ENCODE measurements around the gene S100G. TPM values are rescaled to one million over a fixed set of nuclear protein-coding genes. Genes with fewer than 3 reads are reported as not detected.

Gene S100G
- total RNA-seq, 1 donor from 2014 or later, result not detected

- Mint-ChIP-seq H3K27me3 (ENCODE audit: low read depth) (no peaks in the 10 kb centered on the region), H3K36me3 (ENCODE audit: low read depth) (no peaks in the 10 kb centered on the region), H3K9me3 (no peaks in the 10 kb centered on the region), H3K4me3 (ENCODE audit: low read depth) (no peak overlapping the region), H3K27ac (no peak overlapping the region), H3K4me1 (ENCODE audit: low read depth) (no peaks in the 10 kb centered on the region)
- no peak for DNase-seq (ENCODE audit: low spot score)
- intact Hi-C loops (cut with micrococcal nuclease), result no loop called here
These were observed 8.3 kb downstream of the S100G start for GRCh38 chrX:16658284-16658683.

- intact Hi-C loops (cut with micrococcal nuclease), result no loop called here
- Mint-ChIP-seq H3K4me3 (ENCODE audit: low read depth) (no peak overlapping the region), H3K27ac (no peak overlapping the region), H3K36me3 (ENCODE audit: low read depth) (no peaks in the 10 kb centered on the region), H3K4me1 (ENCODE audit: low read depth) (no peaks in the 10 kb centered on the region), H3K27me3 (ENCODE audit: low read depth) (no peaks in the 10 kb centered on the region), H3K9me3 (no peaks in the 10 kb centered on the region)
- no peak for DNase-seq (ENCODE audit: low spot score)
These were observed 9.4 kb downstream of the S100G start for GRCh38 chrX:16659321-16659720.

GRCh38 chrX:16661495-16661894 lies 11.5 kb downstream of the S100G start:
- Mint-ChIP-seq H3K4me1 (ENCODE audit: low read depth) (no peaks in the 10 kb centered on the region), H3K4me3 (ENCODE audit: low read depth) (no peak overlapping the region), H3K27me3 (ENCODE audit: low read depth) (no peaks in the 10 kb centered on the region), H3K9me3 (no peaks in the 10 kb centered on the region), H3K36me3 (ENCODE audit: low read depth) (no peaks in the 10 kb centered on the region), H3K27ac (no peak overlapping the region)
- DNase-seq (ENCODE audit: low spot score), result no peak
- intact Hi-C loops (cut with micrococcal nuclease), result no loop called here

GRCh38 chrX:16662402-16662801 lies 12.4 kb downstream of the S100G start:
- no peaks in the 10 kb centered on the region for H3K36me3 Mint-ChIP-seq (ENCODE audit: low read depth)
- H3K4me3 Mint-ChIP-seq (ENCODE audit: low read depth), result no peak overlapping the region
- H3K9me3 Mint-ChIP-seq, result no peaks in the 10 kb centered on the region
- H3K27me3 Mint-ChIP-seq (ENCODE audit: low read depth), result no peaks in the 10 kb centered on the region
- intact Hi-C loops (cut with micrococcal nuclease), result no loop called here
- H3K4me1 Mint-ChIP-seq (ENCODE audit: low read depth), result no peaks in the 10 kb centered on the region
- no peak for DNase-seq (ENCODE audit: low spot score)
- no peak overlapping the region for H3K27ac Mint-ChIP-seq

- Mint-ChIP-seq H3K4me3 (ENCODE audit: low read depth) (no peak overlapping the region), H3K9me3 (no peaks in the 10 kb centered on the region), H3K4me1 (ENCODE audit: low read depth) (no peaks in the 10 kb centered on the region), H3K27me3 (ENCODE audit: low read depth) (no peaks in the 10 kb centered on the region), H3K36me3 (ENCODE audit: low read depth) (no peaks in the 10 kb centered on the region), H3K27ac (no peak overlapping the region)
- no peak for DNase-seq (ENCODE audit: low spot score)
- intact Hi-C loops (cut with micrococcal nuclease), result no loop called here
These were observed 14.1 kb downstream of the S100G start for GRCh38 chrX:16664074-16664473.

- DNase-seq (ENCODE audit: low spot score), result no peak
- intact Hi-C loops (cut with micrococcal nuclease), result no loop called here
- H3K27ac Mint-ChIP-seq, result no peak overlapping the region
- H3K27me3 Mint-ChIP-seq (ENCODE audit: low read depth), result no peaks in the 10 kb centered on the region
- no peaks in the 10 kb centered on the region for H3K4me1 Mint-ChIP-seq (ENCODE audit: low read depth)
- no peaks in the 10 kb centered on the region for H3K36me3 Mint-ChIP-seq (ENCODE audit: low read depth)
- H3K4me3 Mint-ChIP-seq (ENCODE audit: low read depth), result no peak overlapping the region
- H3K9me3 Mint-ChIP-seq, result no peaks in the 10 kb centered on the region
These were observed 14.7 kb downstream of the S100G start for GRCh38 chrX:16664626-16665025.

- Mint-ChIP-seq H3K36me3 (ENCODE audit: low read depth) (no peaks in the 10 kb centered on the region), H3K9me3 (no peaks in the 10 kb centered on the region), H3K27ac (no peak overlapping the region), H3K4me1 (ENCODE audit: low read depth) (no peaks in the 10 kb centered on the region), H3K27me3 (ENCODE audit: low read depth) (no peaks in the 10 kb centered on the region), H3K4me3 (ENCODE audit: low read depth) (no peak overlapping the region)
- DNase-seq (ENCODE audit: low spot score), result no peak
- intact Hi-C loops (cut with micrococcal nuclease), result no loop called here
These were observed 15.1 kb downstream of the S100G start for GRCh38 chrX:16665089-16665488.

GRCh38 chrX:16666541-16666940 lies 16.6 kb downstream of the S100G start:
- H3K4me1 Mint-ChIP-seq (ENCODE audit: low read depth), result no peaks in the 10 kb centered on the region
- DNase-seq (ENCODE audit: low spot score), result no peak
- H3K27me3 Mint-ChIP-seq (ENCODE audit: low read depth), result no peaks in the 10 kb centered on the region
- no peak overlapping the region for H3K4me3 Mint-ChIP-seq (ENCODE audit: low read depth)
- no peaks in the 10 kb centered on the region for H3K36me3 Mint-ChIP-seq (ENCODE audit: low read depth)
- no peaks in the 10 kb centered on the region for H3K9me3 Mint-ChIP-seq
- intact Hi-C loops (cut with micrococcal nuclease), result no loop called here
- H3K27ac Mint-ChIP-seq, result no peak overlapping the region

GRCh38 chrX:16671005-16671404 lies 21.0 kb downstream of the S100G start:
- Mint-ChIP-seq H3K9me3 (no peaks in the 10 kb centered on the region), H3K4me1 (ENCODE audit: low read depth) (no peaks in the 10 kb centered on the region), H3K27me3 (ENCODE audit: low read depth) (no peaks in the 10 kb centered on the region), H3K27ac (no peak overlapping the region), H3K36me3 (ENCODE audit: low read depth) (no peaks in the 10 kb centered on the region), H3K4me3 (ENCODE audit: low read depth) (no peak overlapping the region)
- DNase-seq (ENCODE audit: low spot score), result no peak
- intact Hi-C loops (cut with micrococcal nuclease), result no loop called here

GRCh38 chrX:16678689-16679088 lies 28.7 kb downstream of the S100G start:
- no peaks in the 10 kb centered on the region for H3K4me1 Mint-ChIP-seq (ENCODE audit: low read depth)
- intact Hi-C loops (cut with micrococcal nuclease), result no loop called here
- no peaks in the 10 kb centered on the region for H3K27me3 Mint-ChIP-seq (ENCODE audit: low read depth)
- no peak for DNase-seq (ENCODE audit: low spot score)
- no peak overlapping the region for H3K27ac Mint-ChIP-seq
- no peaks in the 10 kb centered on the region for H3K9me3 Mint-ChIP-seq
- H3K36me3 Mint-ChIP-seq (ENCODE audit: low read depth), result peaks cover 6% of the 10 kb centered on the region
- H3K4me3 Mint-ChIP-seq (ENCODE audit: low read depth), result no peak overlapping the region

GRCh38 chrX:16683007-16683664 lies 33.2 kb downstream of the S100G start:
- H3K27ac Mint-ChIP-seq, result no peak overlapping the region
- no peaks in the 10 kb centered on the region for H3K27me3 Mint-ChIP-seq (ENCODE audit: low read depth)
- no peak overlapping the region for H3K4me3 Mint-ChIP-seq (ENCODE audit: low read depth)
- DNase-seq (ENCODE audit: low spot score), result no peak
- H3K9me3 Mint-ChIP-seq, result no peaks in the 10 kb centered on the region
- H3K36me3 Mint-ChIP-seq (ENCODE audit: low read depth), result peaks cover 6% of the 10 kb centered on the region
- intact Hi-C loops (cut with micrococcal nuclease), result no loop called here
- H3K4me1 Mint-ChIP-seq (ENCODE audit: low read depth), result no peaks in the 10 kb centered on the region

- intact Hi-C loops (cut with micrococcal nuclease), result no loop called here
- H3K27me3 Mint-ChIP-seq (ENCODE audit: low read depth), result no peaks in the 10 kb centered on the region
- no peaks in the 10 kb centered on the region for H3K9me3 Mint-ChIP-seq
- no peak overlapping the region for H3K4me3 Mint-ChIP-seq (ENCODE audit: low read depth)
- no peaks in the 10 kb centered on the region for H3K4me1 Mint-ChIP-seq (ENCODE audit: low read depth)
- H3K36me3 Mint-ChIP-seq (ENCODE audit: low read depth), result peaks cover 3% of the 10 kb centered on the region
- no peak for DNase-seq (ENCODE audit: low spot score)
- no peak overlapping the region for H3K27ac Mint-ChIP-seq
These were observed 37.6 kb downstream of the S100G start for GRCh38 chrX:16687514-16687913.

- no peaks in the 10 kb centered on the region for H3K27me3 Mint-ChIP-seq (ENCODE audit: low read depth)
- peaks cover 6% of the 10 kb centered on the region for H3K36me3 Mint-ChIP-seq (ENCODE audit: low read depth)
- H3K4me1 Mint-ChIP-seq (ENCODE audit: low read depth), result no peaks in the 10 kb centered on the region
- peak; percentile 16 for DNase-seq (ENCODE audit: low spot score)
- no peak overlapping the region for H3K27ac Mint-ChIP-seq
- no peaks in the 10 kb centered on the region for H3K9me3 Mint-ChIP-seq
- H3K4me3 Mint-ChIP-seq (ENCODE audit: low read depth), result no peak overlapping the region
- intact Hi-C loops (cut with micrococcal nuclease), result loop anchor here (2.0 kb wide), 1 partner anchor 258 kb away; no protein-coding TSS in a partner anchor
These were observed 45.2 kb downstream of the S100G start for GRCh38 chrX:16695079-16695676.

Measured in activated T-helper 2 cell treated with anti-CD3 and anti-CD28 coated beads, Interferon-gamma antibody, Interleukin-2, Interleukin-4, amounts not matched to agents 10 μg/mL and 5 μg/mL and 100 μg/mL, durations not matched to agents 14 hours and 24 hours and 36 hours (primary cell).